ENCODE data around the gene ANO10. TPM values are rescaled to one million over a fixed set of nuclear protein-coding genes. Genes with fewer than 3 reads are reported as not detected.

Gene ANO10
- total RNA-seq, 3 donors from 2014 or later: 27.4 to 31.8 (median 28.5) TPM

DNA sequence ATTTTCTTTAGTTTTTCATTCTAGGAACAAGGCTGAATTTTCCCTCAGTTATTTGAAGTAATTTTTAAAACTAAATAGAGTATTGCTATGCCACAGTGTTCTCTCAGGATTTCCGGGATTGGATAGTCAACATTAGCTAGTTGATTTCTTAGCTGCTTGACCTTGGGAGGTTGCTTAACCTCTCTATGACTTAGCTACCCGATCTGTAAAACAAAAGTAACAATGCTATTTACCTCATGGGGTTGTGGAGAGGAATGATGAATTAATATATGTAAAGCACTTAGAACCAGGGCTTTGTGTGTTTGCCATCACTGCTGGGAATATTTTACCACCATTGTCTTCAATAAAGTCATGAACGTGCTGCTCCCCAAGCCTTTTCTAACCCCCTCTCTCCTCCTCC is 278.0 kb downstream of the ANO10 start:
- peaks cover 8% of the 10 kb centered on the region for H3K36me3 ChIP-seq

DNA sequence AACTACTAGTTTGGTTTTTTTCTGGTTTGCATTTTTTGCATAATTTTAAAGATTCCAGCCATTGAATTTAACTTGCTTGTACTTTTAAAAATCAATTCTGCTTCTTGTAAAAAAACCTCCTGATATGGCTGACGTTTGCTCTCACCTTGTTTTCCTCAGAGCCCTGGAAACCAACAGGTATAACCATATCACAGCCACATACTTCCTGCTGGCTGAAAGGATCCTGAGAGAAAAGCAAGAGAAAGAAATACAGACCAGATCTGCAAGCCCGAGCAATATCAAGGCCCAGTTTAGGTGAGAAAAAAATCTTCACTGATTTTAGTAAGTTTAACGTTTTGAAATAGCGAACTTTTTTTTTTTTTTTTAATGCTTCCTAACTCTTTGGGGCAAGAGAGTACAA is 278.6 kb downstream of the ANO10 start:
- intact Hi-C loops (cut with DNase I; ENCODE audit: low total_unique reads): no loop called here
- Histone ChIP-seq H3K4me3 (no peak overlapping the region), H3K36me3 (peaks cover 11% of the 10 kb centered on the region), H3K27me3 (no peaks in the 10 kb centered on the region), H3K27ac (no peak overlapping the region), H3K4me1 (no peaks in the 10 kb centered on the region), H3K9me3 (peaks cover 11 to 12% of the 10 kb centered on the region in 2 donors)
- DNase-seq (ENCODE audit: low spot score in 2 of 2): no peak
- TF ChIP-seq POLR2A (IDR thresholded peaks at IDR 0.05): no peak
- TF ChIP-seq, protein P1, sequence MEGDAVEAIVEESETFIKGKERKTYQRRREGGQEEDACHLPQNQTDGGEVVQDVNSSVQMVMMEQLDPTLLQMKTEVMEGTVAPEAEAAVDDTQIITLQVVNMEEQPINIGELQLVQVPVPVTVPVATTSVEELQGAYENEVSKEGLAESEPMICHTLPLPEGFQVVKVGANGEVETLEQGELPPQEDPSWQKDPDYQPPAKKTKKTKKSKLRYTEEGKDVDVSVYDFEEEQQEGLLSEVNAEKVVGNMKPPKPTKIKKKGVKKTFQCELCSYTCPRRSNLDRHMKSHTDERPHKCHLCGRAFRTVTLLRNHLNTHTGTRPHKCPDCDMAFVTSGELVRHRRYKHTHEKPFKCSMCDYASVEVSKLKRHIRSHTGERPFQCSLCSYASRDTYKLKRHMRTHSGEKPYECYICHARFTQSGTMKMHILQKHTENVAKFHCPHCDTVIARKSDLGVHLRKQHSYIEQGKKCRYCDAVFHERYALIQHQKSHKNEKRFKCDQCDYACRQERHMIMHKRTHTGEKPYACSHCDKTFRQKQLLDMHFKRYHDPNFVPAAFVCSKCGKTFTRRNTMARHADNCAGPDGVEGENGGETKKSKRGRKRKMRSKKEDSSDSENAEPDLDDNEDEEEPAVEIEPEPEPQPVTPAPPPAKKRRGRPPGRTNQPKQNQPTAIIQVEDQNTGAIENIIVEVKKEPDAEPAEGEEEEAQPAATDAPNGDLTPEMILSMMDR (IDR thresholded peaks at IDR 0.05): no peak
- TF ChIP-seq POLR2AphosphoS5 (IDR thresholded peaks at IDR 0.05): no peak

More for the DNA sequence above, 278.0 kb downstream of the ANO10 start:
- peaks cover 5 to 8% of the 10 kb centered on the region in 2 donors for H3K9me3 ChIP-seq
- no peak for DNase-seq (ENCODE audit: low spot score in 2 of 2)
- H3K27ac ChIP-seq: no peak overlapping the region
- intact Hi-C loops (cut with DNase I; ENCODE audit: low total_unique reads): no loop called here
- H3K4me3 ChIP-seq: no peak overlapping the region
- H3K27me3 ChIP-seq: no peaks in the 10 kb centered on the region
- TF ChIP-seq, protein P1 (IDR thresholded peaks at IDR 0.05): no peak
- TF ChIP-seq POLR2AphosphoS5 (IDR thresholded peaks at IDR 0.05) (no peak), POLR2A (IDR thresholded peaks at IDR 0.05) (no peak)
- no peaks in the 10 kb centered on the region for H3K4me1 ChIP-seq

DNA sequence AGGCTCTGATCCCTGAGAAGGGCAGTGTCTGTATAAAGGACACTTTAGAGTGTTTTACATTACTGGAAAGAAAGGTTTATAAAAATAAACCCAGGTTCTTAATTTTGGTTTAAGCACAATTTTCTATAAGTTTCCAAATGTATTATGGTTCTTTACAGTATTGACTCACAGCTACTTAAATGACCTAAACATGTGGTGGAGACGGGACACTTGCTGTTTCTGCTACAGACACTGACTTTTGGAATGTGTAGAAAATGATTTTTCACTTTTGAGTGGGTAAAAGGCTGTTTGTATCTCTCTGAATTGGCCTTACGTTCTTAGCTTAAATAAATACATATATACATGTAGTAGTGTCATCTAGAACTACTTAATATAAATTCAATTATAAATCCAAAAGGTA is 280.0 kb downstream of the ANO10 start:
- intact Hi-C loops (cut with DNase I; ENCODE audit: low total_unique reads): no loop called here

DNA sequence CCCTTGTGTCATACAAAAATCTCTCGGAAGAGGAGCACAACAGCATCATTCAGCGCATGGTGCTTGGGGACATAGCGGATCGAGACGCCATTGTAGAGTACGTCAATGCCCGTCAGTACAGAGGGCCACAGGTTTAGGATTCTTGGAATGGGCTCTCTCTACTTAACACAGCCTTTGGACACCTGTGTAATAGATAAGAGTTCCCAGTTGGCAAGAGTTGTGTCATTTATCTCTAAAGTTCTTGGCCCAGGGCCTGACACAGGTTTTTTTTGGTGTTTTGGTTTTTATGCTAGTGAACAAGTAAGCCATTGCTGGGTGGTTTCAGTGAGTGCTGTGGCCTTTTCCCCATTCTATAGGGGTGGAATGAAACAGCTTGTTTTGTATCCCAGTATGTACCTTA is 281.4 kb downstream of the ANO10 start:
- H3K27ac ChIP-seq: no peak overlapping the region
- no peak overlapping the region for H3K4me3 ChIP-seq
- peaks cover 32 to 38% of the 10 kb centered on the region in 2 donors for H3K9me3 ChIP-seq
- intact Hi-C loops (cut with DNase I; ENCODE audit: low total_unique reads): no loop called here
- TF ChIP-seq POLR2AphosphoS5 (IDR thresholded peaks at IDR 0.05) (no peak), POLR2A (IDR thresholded peaks at IDR 0.05) (no peak)
- TF ChIP-seq, protein P1 (IDR thresholded peaks at IDR 0.05): no peak
- H3K36me3 ChIP-seq: peaks cover 11% of the 10 kb centered on the region
- no peak for DNase-seq (ENCODE audit: low spot score in 2 of 2)
- no peaks in the 10 kb centered on the region for H3K4me1 ChIP-seq
- no peaks in the 10 kb centered on the region for H3K27me3 ChIP-seq

More for the DNA sequence above, 280.0 kb downstream of the ANO10 start:
- H3K4me1 ChIP-seq: no peaks in the 10 kb centered on the region
- peaks cover 11% of the 10 kb centered on the region for H3K36me3 ChIP-seq
- peaks cover 25 to 26% of the 10 kb centered on the region in 2 donors for H3K9me3 ChIP-seq
- TF ChIP-seq POLR2AphosphoS5 (IDR thresholded peaks at IDR 0.05): no peak
- TF ChIP-seq, protein P1 (IDR thresholded peaks at IDR 0.05): no peak
- TF ChIP-seq POLR2A (IDR thresholded peaks at IDR 0.05): no peak
- no peak overlapping the region for H3K4me3 ChIP-seq
- no peak for DNase-seq (ENCODE audit: low spot score in 2 of 2)
- H3K27me3 ChIP-seq: no peaks in the 10 kb centered on the region
- no peak overlapping the region for H3K27ac ChIP-seq

DNA sequence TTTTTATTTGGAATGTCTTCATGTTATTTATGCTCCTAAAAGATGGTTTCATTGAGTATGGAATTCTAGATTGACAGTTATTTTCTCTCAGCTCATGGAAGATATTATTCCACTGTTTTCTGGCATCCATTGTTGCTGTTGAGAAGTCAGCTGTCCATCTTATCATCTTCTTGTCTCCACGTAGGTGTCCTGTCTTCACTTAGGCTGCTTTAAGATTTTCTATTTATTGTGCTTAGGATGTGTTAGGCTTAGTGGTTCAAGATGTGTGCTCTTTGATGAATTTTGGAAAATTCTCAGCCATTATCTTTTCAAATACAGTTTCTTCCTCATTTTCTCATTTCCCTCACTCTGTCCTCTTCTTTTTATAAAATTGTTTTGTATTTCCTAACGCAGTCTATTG is 283.5 kb downstream of the ANO10 start:
- Histone ChIP-seq H3K4me1 (no peaks in the 10 kb centered on the region), H3K9me3 (peaks cover 32 to 42% of the 10 kb centered on the region in 2 donors), H3K36me3 (peaks cover 8% of the 10 kb centered on the region), H3K27me3 (no peaks in the 10 kb centered on the region), H3K4me3 (no peak overlapping the region), H3K27ac (no peak overlapping the region)
- no peak for DNase-seq (ENCODE audit: low spot score in 2 of 2)
- intact Hi-C loops (cut with DNase I; ENCODE audit: low total_unique reads): no loop called here
- TF ChIP-seq POLR2AphosphoS5 (IDR thresholded peaks at IDR 0.05) (no peak), POLR2A (IDR thresholded peaks at IDR 0.05) (no peak)
- TF ChIP-seq, protein P1 (IDR thresholded peaks at IDR 0.05): no peak
